ENCODE results near the gene ABCC9.

- TF ChIP-seq, protein P1, sequence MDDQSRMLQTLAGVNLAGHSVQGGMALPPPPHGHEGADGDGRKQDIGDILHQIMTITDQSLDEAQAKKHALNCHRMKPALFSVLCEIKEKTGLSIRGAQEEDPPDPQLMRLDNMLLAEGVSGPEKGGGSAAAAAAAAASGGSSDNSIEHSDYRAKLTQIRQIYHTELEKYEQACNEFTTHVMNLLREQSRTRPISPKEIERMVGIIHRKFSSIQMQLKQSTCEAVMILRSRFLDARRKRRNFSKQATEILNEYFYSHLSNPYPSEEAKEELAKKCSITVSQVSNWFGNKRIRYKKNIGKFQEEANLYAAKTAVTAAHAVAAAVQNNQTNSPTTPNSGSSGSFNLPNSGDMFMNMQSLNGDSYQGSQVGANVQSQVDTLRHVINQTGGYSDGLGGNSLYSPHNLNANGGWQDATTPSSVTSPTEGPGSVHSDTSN (IDR thresholded peaks at IDR 0.05), result no peak
- no peak for TF ChIP-seq CTCF (IDR thresholded peaks at IDR 0.05)
Observed at GRCh38 chr12:21895651-21896050, 45.6 kb downstream of the ABCC9 start.
